Peyer's patch (tissue), 4 donors: ENCODE measurements around the gene CACNG4. TPM values are rescaled to one million over a fixed set of nuclear protein-coding genes. Genes with fewer than 3 reads are reported as not detected.
A peak's percentile ranks its signal among the peaks of the same experiment; 100 is the strongest.

ENCODE experiments used
- DNase-seq, 3 donors: peaks; one replicate each; pipeline ENCODE4 v3.0.0-alpha.2; 2017 to 2019
- H3K27ac ChIP-seq, 4 donors: fragments of 200-600 bp; sonication (generic); one replicate each; pipeline ENCODE4 v1.5.1; 2016 to 2019
- H3K27me3 ChIP-seq, 2 donors: fragments of 200-600 bp; sonication (generic); one replicate each; pipeline ENCODE4 v1.5.1; 2019
- H3K36me3 ChIP-seq, 3 donors: fragments of 200-600 bp; sonication (generic); one replicate each; pipeline ENCODE4 v1.5.1; 2016 to 2019
- H3K4me1 ChIP-seq, 4 donors: fragments of 200-600 bp; sonication (generic); one replicate each; pipeline ENCODE4 v1.5.1; 2016 to 2019
- H3K4me3 ChIP-seq, 4 donors: fragments of 200-600 bp; sonication (generic); 1 replicate in 3 of 4; 2 replicates in 1 of 4; pipeline ENCODE4 v1.5.1; 2016 to 2019; ENCODE audit warnings: mild to moderate bottlenecking in 1 of 4
- H3K9me3 ChIP-seq, 4 donors: fragments of 200-600 bp; sonication (generic); one replicate each; pipeline ENCODE4 v1.5.1; 2016 to 2019; ENCODE audit warnings: mild to moderate bottlenecking in 1 of 4
- POLR2A ChIP-seq, 2 donors: fragments of 450-650 bp; IDR thresholded peaks; one replicate each; pipeline ENCODE4 v1.5.1; 2017; ENCODE audit warnings: antibody characterized with exemption in 2 of 2, mild to moderate bottlenecking in 2 of 2, moderate library complexity in 2 of 2
- total RNA-seq, 4 donors: library from RNA; depleted of rRNA; stranded (reverse); fragments of >200 nt; gene quantifications; one replicate each; pipeline ENCODE4 v1.1.0, GENCODE V29; 2016
- TF ChIP-seq, protein P1 (sequence below), 6 experiments: fragments of 450-650 bp in 4 of 6; fragments of 200-600 bp in 2 of 6; sonication (generic) in 1 of 6; IDR thresholded peaks; one replicate each; pipeline ENCODE4 v1.5.1; 2017 to 2019; ENCODE audit warnings: antibody characterized with exemption in 6 of 6, mild to moderate bottlenecking in 3 of 6, moderate library complexity in 1 of 6

Gene CACNG4
- total RNA-seq, 4 donors from 2014 or later = 0.40 TPM; not detected in 3

DNA sequence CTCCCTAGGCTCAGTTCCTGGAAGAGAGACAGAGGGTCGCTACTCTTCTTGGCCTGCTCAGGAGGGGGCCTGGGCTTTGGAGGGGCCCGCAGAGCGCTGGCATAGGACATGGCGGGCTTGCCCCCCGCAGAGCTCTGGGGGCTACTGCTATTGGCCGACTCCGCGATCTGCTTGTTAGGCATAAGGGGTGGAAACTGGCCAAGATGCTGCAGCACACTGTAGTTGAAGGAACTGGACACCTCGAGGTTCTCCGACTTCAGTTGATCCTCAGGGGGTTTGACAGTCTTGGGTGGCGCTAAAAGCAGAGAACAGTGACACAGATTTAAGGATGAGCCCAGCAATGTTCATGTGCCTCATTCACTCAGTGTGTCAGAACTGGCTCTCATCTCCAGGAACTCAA, 113.8 kb downstream of the CACNG4 start:
- H3K27me3 ChIP-seq = no peaks in the 10 kb centered on the region
- no peak for DNase-seq
- no peaks in the 10 kb centered on the region for H3K9me3 ChIP-seq
- H3K36me3 ChIP-seq = peaks cover 0 to 8% (median 0%) of the 10 kb centered on the region in 3 donors
- H3K4me1 ChIP-seq = no peaks in the 10 kb centered on the region
- H3K27ac ChIP-seq = no peak overlapping the region
- H3K4me3 ChIP-seq = no peak overlapping the region
- no peak for TF ChIP-seq POLR2A (IDR thresholded peaks at IDR 0.05)
- TF ChIP-seq, protein P1, sequence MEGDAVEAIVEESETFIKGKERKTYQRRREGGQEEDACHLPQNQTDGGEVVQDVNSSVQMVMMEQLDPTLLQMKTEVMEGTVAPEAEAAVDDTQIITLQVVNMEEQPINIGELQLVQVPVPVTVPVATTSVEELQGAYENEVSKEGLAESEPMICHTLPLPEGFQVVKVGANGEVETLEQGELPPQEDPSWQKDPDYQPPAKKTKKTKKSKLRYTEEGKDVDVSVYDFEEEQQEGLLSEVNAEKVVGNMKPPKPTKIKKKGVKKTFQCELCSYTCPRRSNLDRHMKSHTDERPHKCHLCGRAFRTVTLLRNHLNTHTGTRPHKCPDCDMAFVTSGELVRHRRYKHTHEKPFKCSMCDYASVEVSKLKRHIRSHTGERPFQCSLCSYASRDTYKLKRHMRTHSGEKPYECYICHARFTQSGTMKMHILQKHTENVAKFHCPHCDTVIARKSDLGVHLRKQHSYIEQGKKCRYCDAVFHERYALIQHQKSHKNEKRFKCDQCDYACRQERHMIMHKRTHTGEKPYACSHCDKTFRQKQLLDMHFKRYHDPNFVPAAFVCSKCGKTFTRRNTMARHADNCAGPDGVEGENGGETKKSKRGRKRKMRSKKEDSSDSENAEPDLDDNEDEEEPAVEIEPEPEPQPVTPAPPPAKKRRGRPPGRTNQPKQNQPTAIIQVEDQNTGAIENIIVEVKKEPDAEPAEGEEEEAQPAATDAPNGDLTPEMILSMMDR (IDR thresholded peaks at IDR 0.05) = no peak

DNA sequence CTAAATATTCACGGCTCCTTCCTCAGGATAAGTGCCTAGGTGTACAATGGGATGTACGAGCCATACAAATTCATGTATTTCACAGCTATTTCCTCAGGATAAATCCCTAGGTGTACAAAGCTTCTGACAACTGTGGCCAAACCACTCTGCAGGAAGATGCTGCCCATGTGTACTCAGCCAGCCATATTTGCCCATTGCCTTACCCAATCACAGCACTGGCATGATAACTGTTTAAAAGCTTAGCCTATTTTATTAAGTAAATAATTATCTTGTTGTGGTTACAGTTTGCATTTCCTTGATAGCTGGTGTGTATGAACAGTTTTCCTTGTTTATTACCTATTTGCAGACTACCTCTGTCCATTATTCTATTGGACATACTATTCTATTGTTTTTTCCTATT, 115.0 kb downstream of the CACNG4 start:
- TF ChIP-seq, protein P1 (IDR thresholded peaks at IDR 0.05) = no peak
- no peak for TF ChIP-seq POLR2A (IDR thresholded peaks at IDR 0.05)

DNA sequence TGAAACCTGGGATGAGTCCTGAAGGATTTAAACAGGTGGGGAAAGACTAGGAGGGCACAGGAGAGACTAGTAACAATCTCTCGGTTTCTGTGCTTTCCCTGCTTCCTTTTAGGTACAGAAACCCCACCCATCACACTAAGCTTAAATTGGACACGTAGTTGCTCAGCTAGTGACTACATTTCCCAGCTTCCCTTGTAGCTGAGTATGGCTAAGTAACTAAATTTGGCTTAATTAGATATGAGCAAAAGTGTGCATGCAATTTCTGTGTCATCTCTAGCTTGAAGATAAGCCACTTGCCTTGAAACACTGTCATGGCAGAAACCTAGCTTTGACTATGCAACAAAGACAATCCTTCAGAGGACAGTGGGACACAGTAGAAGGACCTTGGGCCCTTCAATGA, 116.3 kb downstream of the CACNG4 start:
- H3K4me3 ChIP-seq = no peak overlapping the region
- no peak for DNase-seq
- no peaks in the 10 kb centered on the region for H3K9me3 ChIP-seq
- peaks cover 0 to 19% (median 0%) of the 10 kb centered on the region in 3 donors for H3K36me3 ChIP-seq
- H3K4me1 ChIP-seq = no peaks in the 10 kb centered on the region
- no peak overlapping the region for H3K27ac ChIP-seq
- H3K27me3 ChIP-seq = no peaks in the 10 kb centered on the region
- TF ChIP-seq POLR2A (IDR thresholded peaks at IDR 0.05) = no peak
- TF ChIP-seq, protein P1 (IDR thresholded peaks at IDR 0.05) = no peak

More for the DNA sequence above, 115.0 kb downstream of the CACNG4 start:
- H3K4me1 ChIP-seq = no peaks in the 10 kb centered on the region
- H3K4me3 ChIP-seq = no peak overlapping the region
- H3K9me3 ChIP-seq = no peaks in the 10 kb centered on the region
- no peak for DNase-seq
- no peaks in the 10 kb centered on the region for H3K27me3 ChIP-seq
- H3K36me3 ChIP-seq = peaks cover 0 to 8% (median 0%) of the 10 kb centered on the region in 3 donors
- no peak overlapping the region for H3K27ac ChIP-seq

DNA sequence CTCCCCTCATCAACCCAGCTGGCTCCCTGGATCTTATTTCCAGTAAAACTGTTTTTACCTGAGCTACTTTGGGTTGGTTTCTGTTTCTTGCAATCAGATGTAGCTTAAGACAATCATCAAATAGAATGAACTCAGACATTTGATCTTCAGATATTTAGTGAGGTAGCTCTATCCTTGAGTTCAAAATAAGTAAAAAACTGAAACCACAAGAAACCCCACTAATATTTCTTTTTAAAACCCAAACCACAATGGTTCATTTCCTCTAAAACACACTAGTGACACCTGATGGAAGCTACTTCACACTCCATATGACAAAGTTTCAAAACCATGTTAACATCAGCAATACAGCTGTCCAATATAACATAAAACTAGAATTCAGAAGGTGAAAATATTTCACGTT, 117.6 kb downstream of the CACNG4 start:
- DNase-seq = no peak
- no peaks in the 10 kb centered on the region for H3K27me3 ChIP-seq
- H3K27ac ChIP-seq = no peak overlapping the region

More for the DNA sequence above, 117.6 kb downstream of the CACNG4 start:
- no peaks in the 10 kb centered on the region for H3K4me1 ChIP-seq
- peaks cover 0 to 31% (median 0%) of the 10 kb centered on the region in 3 donors for H3K36me3 ChIP-seq
- TF ChIP-seq, protein P1 (IDR thresholded peaks at IDR 0.05) = peak in 1 of 6 experiments; percentile 13
- no peak for TF ChIP-seq POLR2A (IDR thresholded peaks at IDR 0.05)
- H3K4me3 ChIP-seq = no peak overlapping the region
- no peaks in the 10 kb centered on the region for H3K9me3 ChIP-seq

Other genes with a start within 250 kb of the CACNG4 start
- gene CACNG5, start 129.6 kb upstream of the CACNG4 start, total RNA-seq = not detected
- gene CACNG1, start 79.8 kb downstream of the CACNG4 start, total RNA-seq = not detected